GM20000 (cell line): ENCODE measurements around the gene SLC35G2.
A peak's percentile ranks its signal among the peaks of the same experiment; 100 is the strongest.

Source experiments
- DNase-seq: peaks from one replicate; pipeline ENCODE4 v3.0.0; 2012; ENCODE audit warnings: low spot score
- TF ChIP-seq, protein P1 (sequence below): IDR thresholded peaks from 2 replicates; pipeline ENCODE4 v1.5.1; 2012; ENCODE audit warnings: mild to moderate bottlenecking, control low read depth; ENCODE audit errors: extremely low read depth, missing control alignments

Gene SLC35G2

DNA sequence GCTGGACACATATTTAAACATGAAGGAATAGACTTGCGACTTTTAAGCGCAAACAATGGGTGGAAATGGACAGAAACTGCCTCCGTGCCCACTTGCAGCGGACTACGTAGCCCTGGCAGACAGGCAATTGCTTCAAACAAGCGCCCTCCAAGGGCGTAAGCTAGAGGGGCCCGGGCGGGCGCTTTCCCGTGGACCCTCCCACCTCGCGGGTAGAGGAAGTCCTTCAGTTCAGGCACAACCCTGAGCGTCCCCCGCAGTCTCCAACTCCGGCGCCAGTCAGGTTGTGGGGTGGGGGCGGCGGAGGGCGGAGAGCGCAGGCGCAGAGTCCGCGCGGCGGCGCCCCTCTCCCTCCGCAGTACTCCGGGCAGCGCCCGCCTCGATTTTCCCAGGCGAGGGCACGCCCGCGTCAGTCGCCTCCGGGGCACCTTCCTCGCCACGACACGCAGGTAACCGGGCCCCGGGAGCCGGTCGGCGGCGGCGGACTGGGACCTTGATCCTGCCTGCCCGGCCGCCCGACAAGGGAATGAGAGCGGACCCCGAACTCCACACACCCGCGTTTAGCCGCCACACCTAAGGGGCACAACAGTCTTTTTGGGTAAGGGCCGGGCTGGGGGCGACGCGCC, at the start of gene SLC35G2:
Gene SLC35G2 (plus strand): TSS at position 358 of the 623 bp plus-strand sequence. CDS start 35,335 bp downstream, outside the sequence.
- TF ChIP-seq, protein P1, sequence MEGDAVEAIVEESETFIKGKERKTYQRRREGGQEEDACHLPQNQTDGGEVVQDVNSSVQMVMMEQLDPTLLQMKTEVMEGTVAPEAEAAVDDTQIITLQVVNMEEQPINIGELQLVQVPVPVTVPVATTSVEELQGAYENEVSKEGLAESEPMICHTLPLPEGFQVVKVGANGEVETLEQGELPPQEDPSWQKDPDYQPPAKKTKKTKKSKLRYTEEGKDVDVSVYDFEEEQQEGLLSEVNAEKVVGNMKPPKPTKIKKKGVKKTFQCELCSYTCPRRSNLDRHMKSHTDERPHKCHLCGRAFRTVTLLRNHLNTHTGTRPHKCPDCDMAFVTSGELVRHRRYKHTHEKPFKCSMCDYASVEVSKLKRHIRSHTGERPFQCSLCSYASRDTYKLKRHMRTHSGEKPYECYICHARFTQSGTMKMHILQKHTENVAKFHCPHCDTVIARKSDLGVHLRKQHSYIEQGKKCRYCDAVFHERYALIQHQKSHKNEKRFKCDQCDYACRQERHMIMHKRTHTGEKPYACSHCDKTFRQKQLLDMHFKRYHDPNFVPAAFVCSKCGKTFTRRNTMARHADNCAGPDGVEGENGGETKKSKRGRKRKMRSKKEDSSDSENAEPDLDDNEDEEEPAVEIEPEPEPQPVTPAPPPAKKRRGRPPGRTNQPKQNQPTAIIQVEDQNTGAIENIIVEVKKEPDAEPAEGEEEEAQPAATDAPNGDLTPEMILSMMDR = no peak
- peak; percentile 52 for DNase-seq

DNA sequence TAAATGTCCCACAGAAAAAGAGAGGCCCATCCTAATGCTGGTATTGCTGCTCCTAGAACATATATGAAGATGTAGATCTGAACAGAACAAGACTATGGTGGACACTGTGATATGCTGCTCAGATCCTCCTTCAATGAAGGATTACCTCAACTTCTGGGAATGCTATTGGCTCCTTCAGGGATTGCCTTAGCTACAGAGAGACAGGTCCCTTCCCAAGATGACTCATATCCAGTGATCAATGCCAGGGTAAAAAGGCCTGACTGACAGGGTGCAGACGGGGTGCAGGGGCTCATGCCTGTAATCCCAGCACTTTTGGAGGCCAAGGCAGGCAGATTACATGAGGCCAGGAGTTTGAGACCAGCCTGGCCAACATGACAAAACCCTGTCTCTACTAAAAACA, 46.2 kb upstream of the SLC35G2 start:
- DNase-seq = no peak
- TF ChIP-seq, protein P1 = no peak

DNA sequence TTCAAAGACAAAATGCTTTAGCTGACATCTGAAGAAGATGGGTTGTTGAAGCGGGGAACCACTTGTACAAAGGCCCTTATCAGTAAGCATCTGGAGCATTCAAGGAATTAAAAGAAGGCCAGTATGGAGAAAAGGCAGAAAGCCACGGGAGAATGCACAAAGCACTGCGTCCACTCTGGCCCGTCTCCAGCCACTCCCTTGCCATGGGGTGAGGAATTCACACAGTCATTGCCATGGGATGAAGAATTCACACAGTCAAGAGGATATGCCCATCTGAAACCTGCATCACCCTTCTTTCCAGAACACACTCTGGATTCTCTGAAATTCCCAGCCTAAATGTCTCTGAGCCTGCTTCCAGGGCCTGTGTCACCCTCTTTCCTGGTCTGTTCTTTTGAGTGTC, 40.1 kb upstream of the SLC35G2 start:
- TF ChIP-seq, protein P1 = no peak
- DNase-seq = no peak

DNA sequence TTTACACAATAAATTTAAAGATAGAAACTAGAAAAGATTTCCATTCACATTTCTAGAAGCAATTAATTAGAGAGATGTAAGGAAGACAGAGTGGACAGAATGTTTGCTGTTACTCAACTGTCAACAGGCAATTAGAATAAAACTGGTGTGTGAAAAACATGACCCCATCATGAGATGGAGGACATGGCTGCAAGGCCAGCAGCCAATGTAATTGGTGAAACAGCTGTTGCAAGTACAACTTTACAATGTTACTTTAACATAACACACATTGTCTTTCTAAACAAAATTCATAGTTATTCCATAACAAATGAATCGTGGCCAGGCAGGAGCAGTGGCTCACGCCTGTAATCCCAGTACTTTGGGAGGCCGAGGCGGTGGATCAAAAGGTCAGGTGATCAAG, 38.2 kb upstream of the SLC35G2 start:
- DNase-seq = no peak
- TF ChIP-seq, protein P1 = no peak

DNA sequence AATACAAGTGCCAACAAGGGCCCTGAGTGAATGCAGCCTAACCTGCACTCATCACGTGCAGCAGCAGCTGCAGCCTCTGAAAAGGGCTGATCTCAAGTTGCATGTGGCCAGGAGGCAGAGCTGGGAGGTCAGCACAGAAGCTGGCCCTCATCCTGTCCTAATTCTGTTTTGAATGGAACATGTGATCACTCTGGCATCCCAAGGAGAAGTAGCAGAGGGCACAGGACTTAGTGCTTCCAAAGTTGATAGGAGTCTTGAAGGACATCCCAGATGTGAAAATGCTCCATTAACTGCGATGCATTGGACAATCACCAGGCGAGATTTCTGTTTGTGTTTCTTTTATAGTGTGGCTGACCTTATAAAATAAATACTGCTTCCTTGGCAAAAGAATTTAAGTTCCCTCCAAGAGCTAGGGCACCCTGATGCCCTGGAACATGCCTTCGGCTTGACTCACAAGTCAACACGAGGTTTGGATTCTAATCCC, 35.2 kb upstream of the SLC35G2 start:
- TF ChIP-seq, protein P1 = no peak
- DNase-seq = no peak

DNA sequence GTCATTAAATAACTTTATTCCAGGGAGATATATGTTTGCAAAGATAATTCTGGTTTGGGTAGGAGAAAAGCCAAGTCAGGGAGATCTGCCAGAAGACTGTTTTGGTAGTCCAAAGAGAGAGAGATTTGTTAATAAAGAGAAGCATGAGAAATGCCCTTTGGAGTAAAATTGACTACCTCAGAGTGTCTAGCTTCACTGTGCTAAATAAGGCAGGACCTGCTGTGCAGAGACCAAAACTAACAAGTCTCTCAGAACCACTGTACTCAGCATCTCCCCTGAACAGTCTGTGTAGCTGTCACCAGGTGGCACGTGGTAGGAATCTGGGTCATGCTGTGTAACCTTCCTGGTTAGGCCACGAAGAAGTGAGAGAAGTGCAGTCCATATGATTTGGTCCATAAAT, 31.6 kb upstream of the SLC35G2 start:
- TF ChIP-seq, protein P1 = no peak
- peak; percentile 52 for DNase-seq

DNA sequence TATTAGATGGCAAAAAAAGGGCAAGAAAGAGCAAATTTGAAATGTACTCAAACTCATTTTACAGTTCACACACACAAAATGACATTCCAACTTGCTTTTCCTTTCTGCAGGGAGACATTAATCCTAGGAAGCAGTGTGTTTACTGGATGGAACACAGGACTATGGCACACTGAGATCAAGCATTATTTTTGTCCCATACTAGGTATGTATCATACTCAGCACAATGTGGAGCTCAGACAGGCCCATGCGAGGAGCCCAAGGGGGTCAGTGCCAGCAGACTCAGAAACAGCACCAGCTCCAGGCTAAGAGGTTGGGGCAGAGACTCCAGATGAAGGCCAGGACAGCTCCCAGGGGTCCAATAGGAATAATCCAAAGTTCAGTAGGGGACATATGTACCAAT, 30.8 kb upstream of the SLC35G2 start:
- TF ChIP-seq, protein P1 = no peak
- no peak for DNase-seq
